Gastroesophageal sphincter (tissue), 4 donors: ENCODE data around the gene CIRBP. TPM values are rescaled to one million over a fixed set of nuclear protein-coding genes. Genes with fewer than 3 reads are reported as not detected.
A peak's percentile ranks its signal among the peaks of the same experiment; 100 is the strongest.
"Not testable (repeated sequence)": the region's sequence is repeated elsewhere in the genome, so short reads cannot be mapped to it uniquely, and the experiment has no call there.

Experiments used
- ATAC-seq: fragments of 150-250 bp; one replicate; pipeline ENCODE4 v1.9.1; 2016; ENCODE audit warnings: mild to moderate bottlenecking, moderate library complexity
- H3K27ac ChIP-seq, 4 donors: fragments of 200-600 bp; sonication (generic) in 3 of 4; 1 replicate in 3 of 4; 2 replicates in 1 of 4; pipeline ENCODE4 v1.5.1; 2016 to 2019
- H3K27me3 ChIP-seq: fragments of 200-600 bp; sonication (generic); one replicate; pipeline ENCODE4 v1.5.1; 2019
- H3K36me3 ChIP-seq, 2 donors: fragments of 200-600 bp; sonication (generic); one replicate each; pipeline ENCODE4 v1.5.1; 2019; ENCODE audit warnings: control low read depth in 1 of 2
- H3K4me1 ChIP-seq, 3 donors: fragments of 200-600 bp; sonication (generic); 1 replicate in 2 of 3; 2 replicates in 1 of 3; pipeline ENCODE4 v1.5.1; 2016 to 2019; ENCODE audit warnings: control low read depth in 2 of 3
- H3K4me3 ChIP-seq, 2 donors: fragments of 200-600 bp; sonication (generic); one replicate each; pipeline ENCODE4 v1.5.1; 2019; ENCODE audit warnings: mild to moderate bottlenecking in 1 of 2, moderate library complexity in 1 of 2
- H3K9me3 ChIP-seq, 3 donors: fragments of 200-600 bp; sonication (generic); one replicate each; pipeline ENCODE4 v1.5.1; 2017 to 2019; ENCODE audit warnings: control low read depth in 2 of 3
- CTCF ChIP-seq, 4 experiments: fragments of 200-600 bp in 2 of 4; fragments of 450-650 bp in 2 of 4; sonication (generic) in 1 of 4; IDR thresholded peaks; one replicate each; pipeline ENCODE4 v1.5.1; 2017 to 2019; ENCODE audit warnings: antibody characterized with exemption in 4 of 4, mild to moderate bottlenecking in 2 of 4, moderate library complexity in 2 of 4
- EP300 ChIP-seq: sonication (generic); formaldehyde crosslinking; IDR thresholded peaks from one replicate; pipeline ENCODE4 v1.6.1; 2017; ENCODE audit warnings: antibody characterized with exemption, mild to moderate bottlenecking
- POLR2A ChIP-seq, 2 donors: fragments of 450-650 bp; IDR thresholded peaks; one replicate each; pipeline ENCODE4 v1.6.1; 2017; ENCODE audit warnings: antibody characterized with exemption in 2 of 2, mild to moderate bottlenecking in 2 of 2, moderate library complexity in 1 of 2
- POLR2AphosphoS5 ChIP-seq: sonication (generic); formaldehyde crosslinking; IDR thresholded peaks from one replicate; pipeline ENCODE4 v1.6.1; 2017; ENCODE audit warnings: antibody characterized with exemption
- WGBS, 2 donors: methylation state at CpG; one replicate each; pipeline ENCODE4 v1.1.5; 2018; ENCODE audit warnings: low coverage in 1 of 2; 5-methylcytosine and 5-hydroxymethylcytosine counted together
- total RNA-seq, 4 donors: library from RNA; depleted of rRNA; stranded (reverse); fragments of >200 nt; gene quantifications; one replicate each; pipeline ENCODE4 v1.1.0, GENCODE V29; 2016

The CIRBP gene
- total RNA-seq, 4 donors from 2014 or later: 350 to 708 (median 559) TPM

- peak; percentile 2 for ATAC-seq
- H3K4me1 ChIP-seq: peaks cover 7 to 75% (median 62%) of the 10 kb centered on the region in 3 donors
These were observed 23.5 kb upstream of the CIRBP start for GRCh38 chr19:1245494-1246264.

GRCh38 chr19:1246265-1247087 lies 22.7 kb upstream of the CIRBP start:
- H3K4me3 ChIP-seq, H3K36me3 ChIP-seq, H3K9me3 ChIP-seq, H3K27me3 ChIP-seq, ATAC-seq: not testable (repeated sequence)
- peaks cover 3 to 74% (median 56%) of the 10 kb centered on the region in 3 donors for H3K4me1 ChIP-seq
- 66 to 79% methylated on average over 9 to 15 of the region's 27 CpGs for WGBS, 2 donors
- H3K27ac ChIP-seq: peak overlapping the region; percentile 79 to 100 (median 98)

More at GRCh38 chr19:1245494-1246264, 23.5 kb upstream of the CIRBP start:
- no peaks in the 10 kb centered on the region for H3K27me3 ChIP-seq
- WGBS, 2 donors: no CpG with 5 or more reads among the region's 26 CpGs
- H3K27ac ChIP-seq: peak overlapping the region; percentile 79 to 100 (median 98)
- peak; percentile 71 for TF ChIP-seq POLR2AphosphoS5
- peak in 1 of 2 donors; percentile 28 for TF ChIP-seq POLR2A (IDR thresholded peaks at IDR 0.05)
- peak; percentile 60 for TF ChIP-seq EP300
- no peak for TF ChIP-seq CTCF (IDR thresholded peaks at IDR 0.05)
- peak overlapping the region in 1 of 2 donors; percentile 35 for H3K4me3 ChIP-seq
- no peaks in the 10 kb centered on the region for H3K36me3 ChIP-seq
- H3K9me3 ChIP-seq: no peaks in the 10 kb centered on the region

GRCh38 chr19:1247748-1248138 lies 21.4 kb upstream of the CIRBP start:
- peaks cover 3 to 75% (median 54%) of the 10 kb centered on the region in 3 donors for H3K4me1 ChIP-seq
- WGBS, 2 donors: 52 to 76% methylated on average over 4 of the region's 8 CpGs

GRCh38 chr19:1248139-1248785 lies 20.9 kb upstream of the CIRBP start, which contains the start of gene MIDN:
Gene MIDN, plus strand, starts transcription at chr19:1248583. Its CDS starts 1,714 bp downstream, at chr19:1250297.
- peaks cover 3 to 75% (median 49%) of the 10 kb centered on the region in 3 donors for H3K4me1 ChIP-seq
- H3K27ac ChIP-seq: peak within 1 kb of the TSS; percentile 96 to 100 (median 100)
- TF ChIP-seq POLR2A (IDR thresholded peaks at IDR 0.05) (peak; percentile 93 to 96), POLR2AphosphoS5 (peak; percentile 91), EP300 (no peak), CTCF (IDR thresholded peaks at IDR 0.05) (peak in 2 of 4 experiments; percentile 37 to 49)
- no peaks in the 10 kb centered on the region for H3K9me3 ChIP-seq
- ATAC-seq: peak; percentile 39
- WGBS, 2 donors: no CpG with 5 or more reads among the region's 60 CpGs
- peak within 1 kb of the TSS; percentile 65 to 86 for H3K4me3 ChIP-seq
- no peaks in the 10 kb centered on the region for H3K27me3 ChIP-seq
- peaks cover 0 to 10% of the 10 kb centered on the region in 2 donors for H3K36me3 ChIP-seq

More at GRCh38 chr19:1247748-1248138, 21.4 kb upstream of the CIRBP start:
- no peak for TF ChIP-seq CTCF (IDR thresholded peaks at IDR 0.05)
- no peak for TF ChIP-seq POLR2AphosphoS5
- no peak for TF ChIP-seq EP300
- no peak for TF ChIP-seq POLR2A (IDR thresholded peaks at IDR 0.05)
- no peak for ATAC-seq
- peak overlapping the region; percentile 96 to 100 (median 100) for H3K27ac ChIP-seq
- H3K36me3 ChIP-seq: peaks cover 0 to 10% of the 10 kb centered on the region in 2 donors
- H3K4me3 ChIP-seq: peak overlapping the region; percentile 65 to 86
- no peaks in the 10 kb centered on the region for H3K9me3 ChIP-seq
- no peaks in the 10 kb centered on the region for H3K27me3 ChIP-seq
